K562 (cell line): ENCODE results near the gene NKG7. TPM values are rescaled to one million over a fixed set of nuclear protein-coding genes. Genes with fewer than 3 reads are reported as not detected.

Experiments used
- ARID2 ChIP-seq: fragments of 450-650 bp; IDR thresholded peaks from 2 replicates; pipeline ENCODE4 v1.6.1; 2017; ENCODE audit warnings: antibody characterized with exemption, mild to moderate bottlenecking
- DMBX1 ChIP-seq: fragments of 250-450 bp; sonication (Bioruptor Pico); IDR thresholded peaks from 2 replicates; pipeline ENCODE4 v1.8.0; 2022; ENCODE audit warnings: inconsistent platforms, mild to moderate bottlenecking, moderate library complexity, borderline replicate concordance
- EP400 ChIP-seq: fragments of 450-650 bp; IDR thresholded peaks from 2 replicates; pipeline ENCODE4 v1.6.1; 2017; ENCODE audit warnings: antibody characterized with exemption, mild to moderate bottlenecking, moderate library complexity
- MCM3 ChIP-seq: fragments of 450-650 bp; IDR thresholded peaks from 2 replicates; pipeline ENCODE4 v1.6.1; 2016
- NEUROD1 ChIP-seq: fragments of 150-350 bp; IDR thresholded peaks from 2 replicates; pipeline ENCODE4 v1.6.1; 2014; ENCODE audit warnings: borderline replicate concordance, low read length, low read depth; ENCODE audit not compliant: partially characterized antibody
- SMC3 ChIP-seq: conservative IDR thresholded peaks from 2 replicates; pipeline ENCODE4 v1.6.1; 2011; ENCODE audit warnings: low read depth, low read length, improper control_type of control experiment; ENCODE audit not compliant: insufficient read depth
- TAF15 ChIP-seq: fragments of 200-400 bp; formaldehyde crosslinking; IDR thresholded peaks from 2 replicates; pipeline ENCODE4 v1.6.1; 2017; ENCODE audit warnings: mild to moderate bottlenecking, low read depth, low read length, moderate library complexity
- polyA plus RNA-seq, 8 experiments: library from polyadenylated mRNA; depleted of rRNA in 4 of 8; stranded (reverse) in 5 of 8; unstranded in 3 of 8; fragments of >200 nt; fragmentation: Nextera tagmentation in 2 of 8; fragmentation: Illumina TruSeq in 1 of 8; extraction: Ambion mirVana in 2 of 8; extraction: Trizol in 1 of 8; gene quantifications; 2 replicates each; pipeline versions ENCODE4 v1.2.1 to v1.2.3, GENCODE V29; 2011 to 2014; ENCODE audit warnings: inconsistent platforms in 1 of 8, missing spikeins in 1 of 8
- total RNA-seq, 7 experiments: library from RNA; depleted of rRNA in 6 of 7; stranded (reverse); fragments of >200 nt in 6 of 7; fragmentation: Illumina TruSeq in 2 of 7; extraction: Trizol in 2 of 7; gene quantifications; 2 replicates each; pipeline versions ENCODE4 v1.2.1 to v1.2.3, GENCODE V29; 2011 to 2021; ENCODE audit warnings: low replicate concordance in 1 of 7
- TF ChIP-seq, protein P1 (sequence below): fragments of 450-650 bp; IDR thresholded peaks from 2 replicates; pipeline ENCODE4 v1.6.1; 2014; ENCODE audit warnings: low read depth, mild to moderate bottlenecking, moderate library complexity, borderline replicate concordance
- TF ChIP-seq, protein P2 (sequence below): fragments of 200-800 bp; sonication (Bioruptor generic); IDR thresholded peaks from 2 replicates; pipeline ENCODE4 v1.6.1; 2017; ENCODE audit warnings: missing genetic modification characterization, missing compliant biosample characterization
- TF ChIP-seq, protein P3 (sequence below): IDR thresholded peaks from 2 replicates; pipeline ENCODE4 v1.6.1; 2011; ENCODE audit warnings: borderline replicate concordance, low read depth, mild to moderate bottlenecking, moderate library complexity, low read length; ENCODE audit not compliant: insufficient read depth, poor library complexity, severe bottlenecking
- TF ChIP-seq, protein P4 (sequence below), 2 experiments: fragments of 450-650 bp; IDR thresholded peaks; 2 replicates each; pipeline ENCODE4 v1.6.1; 2016; ENCODE audit warnings: mild to moderate bottlenecking in 2 of 2, borderline replicate concordance in 1 of 2, low read depth in 1 of 2, moderate library complexity in 1 of 2

Gene NKG7
- total and polyA plus RNA-seq, 9 of the 15 experiments (the other 6 are each of a cell fraction or from before 2014, with no cell fraction given): 0.30 to 0.70 (median 0.51) TPM; not detected in 2

DNA sequence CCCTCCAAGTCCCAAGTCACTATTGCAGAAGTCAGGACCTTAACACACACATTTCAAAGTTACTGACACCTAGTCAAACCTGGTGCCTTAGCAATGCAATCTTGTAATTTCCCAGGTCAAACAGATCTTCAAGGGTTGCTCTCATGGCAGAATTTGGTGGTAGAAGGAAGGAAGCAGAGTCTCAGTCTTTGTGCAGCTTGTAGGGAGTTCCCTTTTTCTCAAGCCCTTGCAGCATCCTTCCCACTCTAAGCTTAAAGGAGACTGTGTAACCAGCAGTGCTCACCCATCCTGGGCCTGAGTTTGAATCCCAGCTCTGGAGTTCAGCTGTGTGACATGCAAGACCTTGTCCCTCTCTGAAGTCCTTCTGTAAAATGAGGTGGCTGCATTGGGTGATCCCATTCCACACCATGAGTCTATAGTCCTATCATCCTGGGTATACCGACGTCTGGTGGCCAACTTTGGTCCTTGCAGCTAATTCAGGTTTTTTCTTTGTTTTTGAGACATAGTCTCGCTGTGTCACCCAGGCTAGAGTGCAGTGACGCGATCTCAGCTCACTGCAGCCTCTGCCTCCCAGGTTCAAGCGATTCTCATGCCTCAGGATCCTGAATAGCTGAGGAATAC is 35.2 kb upstream of the NKG7 start (continued):
- TF ChIP-seq, protein P1, sequence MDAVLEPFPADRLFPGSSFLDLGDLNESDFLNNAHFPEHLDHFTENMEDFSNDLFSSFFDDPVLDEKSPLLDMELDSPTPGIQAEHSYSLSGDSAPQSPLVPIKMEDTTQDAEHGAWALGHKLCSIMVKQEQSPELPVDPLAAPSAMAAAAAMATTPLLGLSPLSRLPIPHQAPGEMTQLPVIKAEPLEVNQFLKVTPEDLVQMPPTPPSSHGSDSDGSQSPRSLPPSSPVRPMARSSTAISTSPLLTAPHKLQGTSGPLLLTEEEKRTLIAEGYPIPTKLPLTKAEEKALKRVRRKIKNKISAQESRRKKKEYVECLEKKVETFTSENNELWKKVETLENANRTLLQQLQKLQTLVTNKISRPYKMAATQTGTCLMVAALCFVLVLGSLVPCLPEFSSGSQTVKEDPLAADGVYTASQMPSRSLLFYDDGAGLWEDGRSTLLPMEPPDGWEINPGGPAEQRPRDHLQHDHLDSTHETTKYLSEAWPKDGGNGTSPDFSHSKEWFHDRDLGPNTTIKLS: no peak
- TF ChIP-seq DMBX1: no peak
- TF ChIP-seq NEUROD1: peak; percentile 12
- TF ChIP-seq EP400: peak; percentile 40
- no peak for TF ChIP-seq TAF15
- 0 out of 2 replicates have a peak, but pooled peaks have one; percentile 25 for TF ChIP-seq ARID2
- TF ChIP-seq, protein P2, sequence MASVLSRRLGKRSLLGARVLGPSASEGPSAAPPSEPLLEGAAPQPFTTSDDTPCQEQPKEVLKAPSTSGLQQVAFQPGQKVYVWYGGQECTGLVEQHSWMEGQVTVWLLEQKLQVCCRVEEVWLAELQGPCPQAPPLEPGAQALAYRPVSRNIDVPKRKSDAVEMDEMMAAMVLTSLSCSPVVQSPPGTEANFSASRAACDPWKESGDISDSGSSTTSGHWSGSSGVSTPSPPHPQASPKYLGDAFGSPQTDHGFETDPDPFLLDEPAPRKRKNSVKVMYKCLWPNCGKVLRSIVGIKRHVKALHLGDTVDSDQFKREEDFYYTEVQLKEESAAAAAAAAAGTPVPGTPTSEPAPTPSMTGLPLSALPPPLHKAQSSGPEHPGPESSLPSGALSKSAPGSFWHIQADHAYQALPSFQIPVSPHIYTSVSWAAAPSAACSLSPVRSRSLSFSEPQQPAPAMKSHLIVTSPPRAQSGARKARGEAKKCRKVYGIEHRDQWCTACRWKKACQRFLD: no peak
- TF ChIP-seq SMC3: peak; percentile 89
- TF ChIP-seq, protein P3, sequence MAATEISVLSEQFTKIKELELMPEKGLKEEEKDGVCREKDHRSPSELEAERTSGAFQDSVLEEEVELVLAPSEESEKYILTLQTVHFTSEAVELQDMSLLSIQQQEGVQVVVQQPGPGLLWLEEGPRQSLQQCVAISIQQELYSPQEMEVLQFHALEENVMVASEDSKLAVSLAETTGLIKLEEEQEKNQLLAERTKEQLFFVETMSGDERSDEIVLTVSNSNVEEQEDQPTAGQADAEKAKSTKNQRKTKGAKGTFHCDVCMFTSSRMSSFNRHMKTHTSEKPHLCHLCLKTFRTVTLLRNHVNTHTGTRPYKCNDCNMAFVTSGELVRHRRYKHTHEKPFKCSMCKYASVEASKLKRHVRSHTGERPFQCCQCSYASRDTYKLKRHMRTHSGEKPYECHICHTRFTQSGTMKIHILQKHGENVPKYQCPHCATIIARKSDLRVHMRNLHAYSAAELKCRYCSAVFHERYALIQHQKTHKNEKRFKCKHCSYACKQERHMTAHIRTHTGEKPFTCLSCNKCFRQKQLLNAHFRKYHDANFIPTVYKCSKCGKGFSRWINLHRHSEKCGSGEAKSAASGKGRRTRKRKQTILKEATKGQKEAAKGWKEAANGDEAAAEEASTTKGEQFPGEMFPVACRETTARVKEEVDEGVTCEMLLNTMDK: no peak
- TF ChIP-seq MCM3: no peak
- TF ChIP-seq, protein P4, sequence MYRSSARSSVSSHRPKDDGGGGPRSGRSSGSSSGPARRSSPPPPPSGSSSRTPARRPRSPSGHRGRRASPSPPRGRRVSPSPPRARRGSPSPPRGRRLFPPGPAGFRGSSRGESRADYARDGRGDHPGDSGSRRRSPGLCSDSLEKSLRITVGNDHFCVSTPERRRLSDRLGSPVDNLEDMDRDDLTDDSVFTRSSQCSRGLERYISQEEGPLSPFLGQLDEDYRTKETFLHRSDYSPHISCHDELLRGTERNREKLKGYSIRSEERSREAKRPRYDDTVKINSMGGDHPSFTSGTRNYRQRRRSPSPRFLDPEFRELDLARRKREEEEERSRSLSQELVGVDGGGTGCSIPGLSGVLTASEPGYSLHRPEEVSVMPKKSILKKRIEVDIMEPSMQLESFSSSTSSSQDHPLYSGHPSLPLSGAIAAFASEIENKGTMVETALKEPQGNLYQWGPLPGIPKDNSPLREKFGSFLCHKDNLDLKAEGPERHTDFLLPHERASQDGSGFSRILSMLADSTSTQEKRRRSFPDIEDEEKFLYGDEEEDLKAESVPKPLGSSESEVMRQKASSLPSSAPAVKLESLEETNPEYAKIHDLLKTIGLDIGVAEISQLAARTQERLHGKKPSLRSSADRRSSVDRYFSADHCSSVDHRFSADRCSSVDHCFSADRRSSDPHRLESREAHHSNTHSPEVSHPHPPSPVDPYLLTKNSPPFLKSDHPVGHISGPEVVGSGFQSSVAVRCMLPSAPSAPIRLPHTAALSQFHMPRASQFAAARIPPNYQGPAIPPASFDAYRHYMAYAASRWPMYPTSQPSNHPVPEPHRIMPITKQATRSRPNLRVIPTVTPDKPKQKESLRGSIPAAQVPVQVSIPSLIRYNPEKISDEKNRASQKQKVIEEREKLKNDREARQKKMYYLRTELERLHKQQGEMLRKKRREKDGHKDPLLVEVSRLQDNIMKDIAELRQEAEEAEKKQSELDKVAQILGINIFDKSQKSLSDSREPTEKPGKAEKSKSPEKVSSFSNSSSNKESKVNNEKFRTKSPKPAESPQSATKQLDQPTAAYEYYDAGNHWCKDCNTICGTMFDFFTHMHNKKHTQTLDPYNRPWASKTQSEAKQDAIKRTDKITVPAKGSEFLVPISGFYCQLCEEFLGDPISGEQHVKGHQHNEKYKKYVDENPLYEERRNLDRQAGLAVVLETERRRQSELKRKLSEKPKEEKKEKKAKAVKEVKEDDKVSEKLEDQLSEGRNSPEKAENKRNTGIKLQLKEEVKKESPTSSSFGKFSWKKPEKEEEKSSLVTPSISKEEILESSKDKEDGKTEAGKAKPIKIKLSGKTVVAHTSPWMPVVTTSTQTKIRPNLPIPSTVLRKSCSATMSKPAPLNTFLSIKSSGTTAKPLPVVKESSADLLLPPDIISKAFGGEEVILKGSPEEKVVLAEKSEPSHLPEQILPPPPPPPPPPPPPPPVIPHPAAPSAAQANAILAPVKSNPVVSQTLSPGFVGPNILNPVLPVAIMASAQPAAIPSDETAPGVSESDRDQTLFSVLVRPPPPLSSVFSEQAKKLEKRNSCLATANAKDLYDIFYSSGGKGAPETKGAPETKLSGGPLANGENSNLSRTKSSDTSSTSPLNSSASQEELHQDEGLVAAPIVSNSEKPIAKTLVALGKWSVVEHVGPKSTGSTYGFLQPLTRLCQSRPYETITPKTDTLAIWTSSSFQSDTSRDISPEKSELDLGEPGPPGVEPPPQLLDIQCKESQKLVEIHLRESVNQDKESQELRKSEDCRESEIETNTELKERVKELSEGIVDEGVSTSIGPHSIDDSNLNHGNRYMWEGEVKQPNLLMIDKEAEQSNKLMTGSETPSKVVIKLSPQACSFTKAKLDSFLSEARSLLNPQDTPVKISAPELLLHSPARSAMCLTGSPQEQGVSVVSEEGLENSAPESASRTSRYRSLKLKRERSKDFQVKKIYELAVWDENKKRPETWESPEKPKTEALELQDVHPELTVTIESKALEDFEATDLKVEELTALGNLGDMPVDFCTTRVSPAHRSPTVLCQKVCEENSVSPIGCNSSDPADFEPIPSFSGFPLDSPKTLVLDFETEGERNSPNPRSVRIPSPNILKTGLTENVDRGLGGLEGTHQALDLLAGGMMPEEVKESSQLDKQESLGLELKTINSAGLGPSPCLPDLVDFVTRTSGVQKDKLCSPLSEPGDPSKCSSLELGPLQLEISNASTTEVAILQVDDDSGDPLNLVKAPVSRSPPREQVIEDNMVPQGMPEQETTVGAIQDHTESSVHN (IDR thresholded peaks at IDR 0.05; ENCODE audit: borderline replicate concordance in 1 of 2, low read depth in 1 of 2): no peak
